CD8-positive, alpha-beta memory T cell (primary cell): ENCODE results near the gene CBX3. TPM values are rescaled to one million over a fixed set of nuclear protein-coding genes. Genes with fewer than 3 reads are reported as not detected.
"Not testable (repeated sequence)": the region's sequence is repeated elsewhere in the genome, so short reads cannot be mapped to it uniquely, and the experiment has no call there.

Experiments
- CTCF ChIA-PET: fragments of 350-600 bp; sonication (Branson Sonifier 250); formaldehyde crosslinking; loops from one replicate; lab custom pipeline; 2021; ENCODE audit warnings: antibody characterized with exemption; lab: Charles Lee
- POLR2A ChIA-PET: fragments of 350-600 bp; sonication (Branson Sonifier 250); formaldehyde crosslinking; loops from one replicate; lab custom pipeline; 2021; ENCODE audit warnings: antibody characterized with exemption; lab: Charles Lee
- DNase-seq, 5 donors: peaks; one replicate each; pipeline versions ENCODE4 v3.0.0 to v3.0.0-alpha.2; 2020 to 2022; ENCODE audit warnings: mixed read lengths in 1 of 5
- H3K27ac ChIP-seq: one replicate; pipeline ENCODE4 v1.7.0; 2013; ENCODE audit warnings: low read depth, mild to moderate bottlenecking, low read length, moderate library complexity
- H3K27me3 ChIP-seq: 2 replicates; pipeline ENCODE4 v1.7.0; 2013; ENCODE audit warnings: low read length, mild to moderate bottlenecking; ENCODE audit not compliant: insufficient read depth, poor library complexity, severe bottlenecking
- H3K36me3 ChIP-seq: 2 replicates; pipeline ENCODE4 v1.7.0; 2013; ENCODE audit warnings: mild to moderate bottlenecking, low read length, moderate library complexity; ENCODE audit not compliant: insufficient read depth
- H3K4me1 ChIP-seq: 2 replicates; pipeline ENCODE4 v1.7.0; 2013; ENCODE audit warnings: mild to moderate bottlenecking, low read length, moderate library complexity; ENCODE audit not compliant: insufficient read depth
- H3K4me3 ChIP-seq: 2 replicates; pipeline ENCODE4 v1.7.0; 2013; ENCODE audit warnings: mild to moderate bottlenecking, low read length
- H3K9me3 ChIP-seq: 2 replicates; pipeline ENCODE4 v1.7.0; 2013; ENCODE audit warnings: mild to moderate bottlenecking, low read length
- H3K27ac Mint-ChIP-seq, 8 donors: one replicate each; pipeline ENCODE4 v1.8.0; 2020 to 2021; ENCODE audit warnings: mixed read lengths in 8 of 8, mild to moderate bottlenecking in 6 of 8, inconsistent platforms in 3 of 8, moderate library complexity in 3 of 8
- H3K27me3 Mint-ChIP-seq, 2 donors: one replicate each; pipeline ENCODE4 v1.8.0; 2020 to 2021; ENCODE audit warnings: mixed read lengths in 2 of 2, mild to moderate bottlenecking in 1 of 2, moderate library complexity in 1 of 2
- H3K36me3 Mint-ChIP-seq, 3 donors: one replicate each; pipeline ENCODE4 v1.8.0; 2020 to 2021; ENCODE audit warnings: mixed read lengths in 3 of 3, inconsistent platforms in 1 of 3, mild to moderate bottlenecking in 1 of 3
- H3K4me1 Mint-ChIP-seq, 3 donors: one replicate each; pipeline ENCODE4 v1.8.0; 2020 to 2021; ENCODE audit warnings: mixed read lengths in 3 of 3, inconsistent platforms in 1 of 3, mild to moderate bottlenecking in 1 of 3
- H3K4me3 Mint-ChIP-seq, 7 donors: one replicate each; pipeline ENCODE4 v1.8.0; 2020 to 2021; ENCODE audit warnings: mixed read lengths in 7 of 7, mild to moderate bottlenecking in 6 of 7, moderate library complexity in 4 of 7, inconsistent platforms in 2 of 7
- H3K9me3 Mint-ChIP-seq, 5 donors: one replicate each; pipeline ENCODE4 v1.8.0; 2020 to 2022; ENCODE audit warnings: mixed read lengths in 5 of 5, mild to moderate bottlenecking in 3 of 5, moderate library complexity in 2 of 5, inconsistent platforms in 1 of 5
- polyA plus RNA-seq: library from polyadenylated mRNA; unstranded; fragments of 300-500 nt; fragmentation: Illumina TruSeq; gene quantifications from one replicate; pipeline ENCODE4 v1.2.3, GENCODE V29; 2021
- total RNA-seq, 2 experiments: library from RNA; stranded (reverse); gene quantifications; one replicate each; pipeline ENCODE4 v1.2.3, GENCODE V29; 2021

The CBX3 gene
- total and polyA plus RNA-seq, 3 experiments from 2014 or later: 107 to 296 (median 293) TPM

DNA sequence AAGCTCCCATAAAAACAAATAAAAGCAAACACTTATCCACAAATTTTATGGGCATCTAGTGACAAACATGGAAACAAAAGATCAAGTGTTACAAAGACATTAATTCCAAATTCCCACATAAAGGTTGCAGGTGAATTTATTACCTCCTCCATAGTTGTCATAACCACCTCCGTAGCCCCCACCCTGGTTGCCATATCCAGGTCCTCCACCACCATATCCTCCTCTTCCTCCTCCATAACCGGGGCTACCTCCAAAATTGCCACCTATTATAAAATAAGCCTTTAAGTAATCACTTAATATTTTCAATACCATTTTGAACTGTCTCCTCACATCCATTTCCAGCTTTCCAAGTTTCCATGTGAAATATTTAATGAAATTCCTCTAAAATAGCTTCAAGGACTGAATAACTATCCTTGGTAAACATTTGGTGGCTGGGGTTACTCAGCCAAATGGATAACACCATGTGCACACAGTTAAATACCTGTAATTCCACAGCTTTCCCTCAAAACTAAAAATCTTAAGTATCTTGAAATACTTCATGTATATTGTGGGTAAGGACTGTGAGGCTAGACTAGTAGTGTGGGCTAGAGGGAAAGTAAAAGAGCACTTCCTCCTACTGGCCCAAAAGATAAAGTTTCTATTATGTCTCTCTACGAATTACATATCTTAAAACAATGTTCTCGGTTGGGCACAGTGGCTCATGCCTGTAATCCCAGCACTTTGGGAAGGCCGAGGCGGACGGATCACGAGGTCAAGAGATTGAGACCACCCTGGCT lies 7.9 kb upstream of the CBX3 start:
- Histone ChIP-seq H3K27ac (no peak overlapping the region), H3K27me3 (no peaks in the 10 kb centered on the region), H3K4me1 (peaks cover 73% of the 10 kb centered on the region), H3K36me3 (peaks cover 81% of the 10 kb centered on the region), H3K9me3 (no peaks in the 10 kb centered on the region), H3K4me3 (no peak overlapping the region)
- DNase-seq: no peak
- CTCF ChIA-PET: interaction anchor here (0.9 to 10.1 kb wide), 12 partner anchors 9 to 301 kb away, joined by 3 to 94 read pairs (median 6); partner anchors contain the start of gene NFE2L3
- H3K4me3 Mint-ChIP-seq: peak overlapping the region; percentile 70 to 99 (median 86)
- peaks cover 49 to 95% (median 61%) of the 10 kb centered on the region in 3 donors for H3K36me3 Mint-ChIP-seq
- no peaks in the 10 kb centered on the region for H3K9me3 Mint-ChIP-seq
- H3K4me1 Mint-ChIP-seq: peaks cover 86 to 95% (median 94%) of the 10 kb centered on the region in 3 donors
- peaks cover 0 to 1% of the 10 kb centered on the region in 2 donors for H3K27me3 Mint-ChIP-seq
- H3K27ac Mint-ChIP-seq: peak overlapping the region; percentile 87 to 96 (median 92)
- POLR2A ChIA-PET: interaction anchor here (1.5 to 2.9 kb wide), 4 partner anchors 12 to 42 kb away, joined by 3 to 19 read pairs (median 12); partner anchors contain the start of gene NFE2L3

GRCh38 chr7:26194764-26195163 lies 6.8 kb upstream of the CBX3 start:
- not testable (repeated sequence) for H3K27me3 ChIP-seq, H3K27ac ChIP-seq, H3K27me3 Mint-ChIP-seq, H3K9me3 Mint-ChIP-seq, H3K4me3 ChIP-seq, DNase-seq, H3K9me3 ChIP-seq
- ChIA-PET POLR2A (interaction anchor here (0.6 to 2.9 kb wide), 16 partner anchors 9 to 879 kb away, joined by 3 to 19 read pairs (median 5); partner anchors contain the start of gene NFE2L3), CTCF (interaction anchor here (1.1 to 10.1 kb wide), 9 partner anchors 8 to 116 kb away, joined by 3 to 94 read pairs (median 5); partner anchors contain the start of gene NFE2L3)
- peaks cover 73% of the 10 kb centered on the region for H3K4me1 ChIP-seq
- H3K4me1 Mint-ChIP-seq: peaks cover 77 to 86% (median 83%) of the 10 kb centered on the region in 3 donors
- H3K36me3 Mint-ChIP-seq: peaks cover 48 to 95% (median 69%) of the 10 kb centered on the region in 3 donors
- H3K36me3 ChIP-seq: peaks cover 84% of the 10 kb centered on the region
- H3K27ac Mint-ChIP-seq: peak overlapping the region; percentile 87 to 96 (median 92)
- peak overlapping the region; percentile 70 to 99 (median 86) for H3K4me3 Mint-ChIP-seq

- CTCF ChIA-PET: interaction anchor here (1.1 to 10.1 kb wide), 7 partner anchors 15 to 116 kb away, joined by 3 to 94 read pairs (median 6); partner anchors contain the start of gene NFE2L3
- peak overlapping the region; percentile 63 to 93 (median 83) for H3K27ac Mint-ChIP-seq
These were observed 6.4 kb upstream of the CBX3 start for GRCh38 chr7:26195182-26195581.

GRCh38 chr7:26195867-26196657 lies 5.5 kb upstream of the CBX3 start:
- ChIA-PET CTCF (interaction anchor here (1.1 to 10.1 kb wide), 7 partner anchors 33 to 117 kb away, joined by 3 to 94 read pairs (median 16); partner anchors contain the start of gene NFE2L3), POLR2A (interaction anchor here (0.7 to 6.1 kb wide), 5 partner anchors 11 to 105 kb away, joined by 3 to 55 read pairs (median 8); partner anchors contain the start of gene NFE2L3)
- Mint-ChIP-seq H3K27ac (peak overlapping the region; percentile 63 to 94 (median 83)), H3K36me3 (peaks cover 48 to 95% (median 60%) of the 10 kb centered on the region in 3 donors), H3K4me3 (peak overlapping the region; percentile 77 to 99 (median 82)), H3K9me3 (peaks cover 0 to 5% (median 0%) of the 10 kb centered on the region in 5 donors), H3K4me1 (peaks cover 67 to 74% (median 70%) of the 10 kb centered on the region in 3 donors), H3K27me3 (peaks cover 0 to 14% of the 10 kb centered on the region in 2 donors)
- Histone ChIP-seq H3K36me3 (peaks cover 74% of the 10 kb centered on the region), H3K27me3 (no peaks in the 10 kb centered on the region), H3K9me3 (no peaks in the 10 kb centered on the region), H3K4me1 (peaks cover 64% of the 10 kb centered on the region), H3K4me3 (peak overlapping the region; percentile 33), H3K27ac (no peak overlapping the region)
- no peak for DNase-seq

More at GRCh38 chr7:26195182-26195581, 6.4 kb upstream of the CBX3 start:
- Histone ChIP-seq H3K27me3 (no peaks in the 10 kb centered on the region), H3K36me3 (peaks cover 83% of the 10 kb centered on the region), H3K4me1 (peaks cover 73% of the 10 kb centered on the region), H3K27ac (no peak overlapping the region), H3K9me3 (no peaks in the 10 kb centered on the region), H3K4me3 (peak overlapping the region; percentile 38)
- peaks cover 0 to 7% of the 10 kb centered on the region in 2 donors for H3K27me3 Mint-ChIP-seq
- DNase-seq: no peak
- H3K4me3 Mint-ChIP-seq: peak overlapping the region; percentile 77 to 99 (median 82)
- POLR2A ChIA-PET: interaction anchor here (0.6 to 2.9 kb wide), 16 partner anchors 9 to 879 kb away, joined by 3 to 19 read pairs (median 5); partner anchors contain the start of gene NFE2L3
- peaks cover 0 to 2% (median 0%) of the 10 kb centered on the region in 5 donors for H3K9me3 Mint-ChIP-seq
- peaks cover 48 to 96% (median 69%) of the 10 kb centered on the region in 3 donors for H3K36me3 Mint-ChIP-seq
- peaks cover 75 to 83% (median 79%) of the 10 kb centered on the region in 3 donors for H3K4me1 Mint-ChIP-seq

GRCh38 chr7:26197153-26198115 lies 4.1 kb upstream of the CBX3 start:
- no peaks in the 10 kb centered on the region for H3K9me3 ChIP-seq
- H3K36me3 ChIP-seq: peaks cover 63% of the 10 kb centered on the region
- Mint-ChIP-seq H3K4me1 (peaks cover 54 to 61% (median 57%) of the 10 kb centered on the region in 3 donors), H3K36me3 (peaks cover 48 to 85% (median 55%) of the 10 kb centered on the region in 3 donors), H3K9me3 (peaks cover 0 to 5% (median 0%) of the 10 kb centered on the region in 5 donors), H3K27ac (peak overlapping the region; percentile 64 to 100 (median 84)), H3K27me3 (peaks cover 0 to 14% of the 10 kb centered on the region in 2 donors), H3K4me3 (peak overlapping the region; percentile 92 to 100 (median 99))
- peak overlapping the region; percentile 50 for H3K4me3 ChIP-seq
- H3K27ac ChIP-seq: peak overlapping the region; percentile 93
- ChIA-PET CTCF (interaction anchor here (0.6 to 10.1 kb wide), 16 partner anchors 9 to 304 kb away, joined by 3 to 94 read pairs (median 5); partner anchors contain the start of genes NFE2L3 and SNX10), POLR2A (interaction anchor here (0.6 to 6.1 kb wide), 13 partner anchors 9 to 118 kb away, joined by 3 to 55 read pairs (median 5); partner anchors contain the start of gene NFE2L3)
- H3K27me3 ChIP-seq: no peaks in the 10 kb centered on the region
- H3K4me1 ChIP-seq: peaks cover 53% of the 10 kb centered on the region
- DNase-seq: no peak

DNA sequence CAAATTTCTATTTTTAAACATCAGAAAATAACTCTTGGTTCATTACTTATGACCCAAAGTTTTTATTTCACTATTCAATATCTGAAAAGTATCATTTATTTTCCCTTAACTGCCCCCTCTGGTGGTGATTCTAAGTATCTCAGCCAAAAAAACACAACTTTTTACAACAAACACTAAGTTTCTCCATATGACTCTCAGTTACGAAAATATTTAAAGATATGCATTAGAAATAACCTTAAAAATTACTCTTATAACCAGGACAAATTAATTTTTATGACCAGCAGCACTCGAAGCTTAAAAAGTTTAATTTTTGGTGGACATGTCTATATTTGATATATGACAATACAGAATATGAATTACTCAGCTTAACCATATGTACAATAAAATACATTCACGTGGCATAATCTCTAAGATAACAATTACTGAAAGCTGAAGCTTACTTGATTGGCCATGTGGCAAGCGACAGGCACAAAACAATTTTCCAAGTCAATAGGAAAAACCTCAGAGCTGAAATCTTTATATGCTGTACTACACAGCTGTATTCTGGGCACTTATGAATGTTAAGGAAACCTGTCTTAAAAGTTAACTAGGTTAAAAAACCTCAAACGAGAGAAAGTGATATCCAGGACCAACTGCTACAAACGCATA lies 3.3 kb upstream of the CBX3 start:
- Mint-ChIP-seq H3K27me3 (peaks cover 0 to 14% of the 10 kb centered on the region in 2 donors), H3K4me1 (peaks cover 52 to 60% (median 55%) of the 10 kb centered on the region in 3 donors), H3K4me3 (peak overlapping the region; percentile 92 to 100 (median 99)), H3K27ac (peak overlapping the region; percentile 8 to 100 (median 98)), H3K9me3 (peaks cover 0 to 5% (median 0%) of the 10 kb centered on the region in 5 donors), H3K36me3 (peaks cover 44 to 81% (median 47%) of the 10 kb centered on the region in 3 donors)
- Histone ChIP-seq H3K9me3 (no peaks in the 10 kb centered on the region), H3K36me3 (peaks cover 54% of the 10 kb centered on the region), H3K27me3 (no peaks in the 10 kb centered on the region), H3K4me1 (peaks cover 45% of the 10 kb centered on the region), H3K27ac (peak overlapping the region; percentile 93), H3K4me3 (peak overlapping the region; percentile 94)
- peak in 2 of 5 donors; percentile 48 to 57 for DNase-seq
- CTCF ChIA-PET: interaction anchor here (0.7 to 10.1 kb wide), 22 partner anchors 10 to 306 kb away, joined by 3 to 94 read pairs (median 5); partner anchors contain the start of genes NFE2L3 and SNX10
- POLR2A ChIA-PET: interaction anchor here (0.9 to 6.1 kb wide), 7 partner anchors 10 to 119 kb away, joined by 3 to 55 read pairs (median 5); partner anchors contain the start of gene NFE2L3
